Aorta (tissue), 5 donors: ENCODE results near the gene TMEM191C. TPM values are rescaled to one million over a fixed set of nuclear protein-coding genes. Genes with fewer than 3 reads are reported as not detected.
"Not testable (repeated sequence)": the region's sequence is repeated elsewhere in the genome, so short reads cannot be mapped to it uniquely, and the experiment has no call there.

Source experiments
- ATAC-seq: fragments of 200-7000 bp; cut with Tn5 transposase; one replicate; pipeline ENCODE4 v1.9.1; 2022; ENCODE audit warnings: moderate library complexity; ENCODE audit not compliant: low FRiP score
- DNase-seq, 2 donors: peaks; one replicate each; pipeline ENCODE4 v3.0.0-alpha.2; 2020
- H3K27ac ChIP-seq, 2 donors: one replicate each; pipeline ENCODE4 v1.5.1; 2013; ENCODE audit warnings: low read length in 2 of 2, mild to moderate bottlenecking in 2 of 2, moderate library complexity in 2 of 2, control low read depth in 1 of 2, inconsistent platforms in 1 of 2, low read depth in 1 of 2
- H3K27me3 ChIP-seq, 2 donors: one replicate each; pipeline ENCODE4 v1.6.1; 2013; ENCODE audit warnings: control low read depth in 1 of 2, low read length in 1 of 2, mild to moderate bottlenecking in 1 of 2, moderate library complexity in 1 of 2; ENCODE audit not compliant: insufficient read depth in 2 of 2, control insufficient read depth in 1 of 2
- H3K36me3 ChIP-seq, 2 donors: one replicate each; pipeline ENCODE4 v1.6.1; 2013; ENCODE audit warnings: control low read depth in 1 of 2, low read length in 1 of 2, mild to moderate bottlenecking in 1 of 2; ENCODE audit not compliant: insufficient read depth in 2 of 2, control insufficient read depth in 1 of 2
- H3K4me1 ChIP-seq, 2 donors: one replicate each; pipeline ENCODE4 v1.6.1; 2013; ENCODE audit warnings: low read length in 2 of 2, control low read depth in 1 of 2, mild to moderate bottlenecking in 1 of 2, moderate library complexity in 1 of 2; ENCODE audit not compliant: insufficient read depth in 2 of 2, control insufficient read depth in 1 of 2
- H3K4me3 ChIP-seq, 2 donors: one replicate each; pipeline ENCODE4 v1.5.1; 2013; ENCODE audit warnings: low read length in 2 of 2, control low read depth in 1 of 2, mild to moderate bottlenecking in 1 of 2
- H3K9me3 ChIP-seq: one replicate; pipeline ENCODE4 v1.6.1; 2013; ENCODE audit warnings: mild to moderate bottlenecking, low read length; ENCODE audit not compliant: control insufficient read depth
- WGBS, 2 donors: extraction: QIAGEN DNeasy Blood & Tissue Kit; methylation state at CpG; one replicate each; pipeline ENCODE4 v1.1.7; 2013; 5-methylcytosine and 5-hydroxymethylcytosine counted together
- intact Hi-C, 2 donors: fragments of 100-400 bp; cut with DNase I; formaldehyde crosslinking; loops; one replicate each; pipeline versions ENCODE4 v1.14.2 to v1.15.0; 2022
- polyA plus RNA-seq, 2 donors: library from polyadenylated mRNA; stranded (reverse); fragments of 200-250 nt; gene quantifications; one replicate each; pipeline ENCODE4 v1.2.3, GENCODE V29; 2013
- total RNA-seq, 2 donors: library from RNA; stranded (reverse); fragmentation: NEBNext Ultra II Directional; extraction: Animal tissue kit (Norgen Biotek cat#: 25700); gene quantifications; one replicate each; pipeline ENCODE4 v1.2.1, GENCODE V29; 2021
- donor health status: healthy with polysubstance abuse.
- donor health status: Bipolar disorder and iron deficiency.
- donor health status: DM: no; HTN: no; CAD: no.
- donor health status: DM: no; HTN: no; CAD: no.
- donor health status: DM: yes; HTN: yes; CAD: no.

Gene TMEM191C
- total and polyA plus RNA-seq, 4 donors = 0.50 to 2.9 (median 0.98) TPM

DNA sequence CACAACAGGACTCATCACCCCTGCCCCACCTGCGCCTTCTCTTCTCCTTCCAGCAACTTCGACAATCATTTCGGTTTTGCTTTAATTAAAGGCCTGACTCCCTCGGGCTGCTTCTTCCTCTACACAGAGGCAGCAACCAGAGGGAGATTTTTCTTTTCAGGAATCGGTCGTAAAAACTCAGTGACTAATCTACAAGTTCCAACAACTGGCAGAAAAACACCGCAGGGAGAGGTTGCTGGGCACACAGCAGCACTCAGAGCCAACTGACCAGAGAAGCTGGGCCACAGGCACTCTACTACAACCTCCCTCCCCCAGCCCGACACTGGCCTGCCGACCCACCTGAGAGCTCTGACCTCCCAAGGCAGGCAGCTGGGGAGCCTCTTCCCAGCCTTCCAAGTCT is 48.0 kb downstream of the TMEM191C start:
- ATAC-seq, H3K9me3 ChIP-seq, H3K36me3 ChIP-seq, H3K4me1 ChIP-seq, intact Hi-C loops, H3K4me3 ChIP-seq, H3K27ac ChIP-seq, DNase-seq, H3K27me3 ChIP-seq: not testable (repeated sequence)
- no CpG with 5 or more reads among the region's 9 CpGs for WGBS, 2 donors

DNA sequence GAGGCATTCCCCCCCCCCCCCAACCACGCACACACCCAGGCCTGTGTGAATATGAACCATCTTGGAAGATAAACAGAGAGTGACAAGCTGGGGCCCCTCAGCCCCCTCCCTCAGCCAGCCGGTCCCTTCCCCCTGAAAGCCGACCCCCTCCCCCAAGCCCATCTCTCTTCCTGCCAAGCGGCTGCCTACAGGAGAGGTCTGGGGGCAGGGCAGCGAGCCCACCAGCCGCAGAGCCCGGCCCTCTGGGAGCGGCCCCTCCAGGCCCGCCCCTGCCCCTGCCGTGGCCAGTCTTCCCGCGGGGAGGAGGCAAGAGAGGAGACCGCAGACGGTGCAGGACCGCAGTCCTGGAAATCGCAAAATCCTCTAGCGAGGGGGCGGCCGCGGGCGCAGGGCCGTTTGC is 49.3 kb downstream of the TMEM191C start:
- ATAC-seq, DNase-seq, intact Hi-C loops, H3K9me3 ChIP-seq, H3K4me1 ChIP-seq, H3K27me3 ChIP-seq, H3K4me3 ChIP-seq, H3K27ac ChIP-seq, H3K36me3 ChIP-seq: not testable (repeated sequence)
- WGBS, 2 donors = no CpG with 5 or more reads among the region's 22 CpGs

DNA sequence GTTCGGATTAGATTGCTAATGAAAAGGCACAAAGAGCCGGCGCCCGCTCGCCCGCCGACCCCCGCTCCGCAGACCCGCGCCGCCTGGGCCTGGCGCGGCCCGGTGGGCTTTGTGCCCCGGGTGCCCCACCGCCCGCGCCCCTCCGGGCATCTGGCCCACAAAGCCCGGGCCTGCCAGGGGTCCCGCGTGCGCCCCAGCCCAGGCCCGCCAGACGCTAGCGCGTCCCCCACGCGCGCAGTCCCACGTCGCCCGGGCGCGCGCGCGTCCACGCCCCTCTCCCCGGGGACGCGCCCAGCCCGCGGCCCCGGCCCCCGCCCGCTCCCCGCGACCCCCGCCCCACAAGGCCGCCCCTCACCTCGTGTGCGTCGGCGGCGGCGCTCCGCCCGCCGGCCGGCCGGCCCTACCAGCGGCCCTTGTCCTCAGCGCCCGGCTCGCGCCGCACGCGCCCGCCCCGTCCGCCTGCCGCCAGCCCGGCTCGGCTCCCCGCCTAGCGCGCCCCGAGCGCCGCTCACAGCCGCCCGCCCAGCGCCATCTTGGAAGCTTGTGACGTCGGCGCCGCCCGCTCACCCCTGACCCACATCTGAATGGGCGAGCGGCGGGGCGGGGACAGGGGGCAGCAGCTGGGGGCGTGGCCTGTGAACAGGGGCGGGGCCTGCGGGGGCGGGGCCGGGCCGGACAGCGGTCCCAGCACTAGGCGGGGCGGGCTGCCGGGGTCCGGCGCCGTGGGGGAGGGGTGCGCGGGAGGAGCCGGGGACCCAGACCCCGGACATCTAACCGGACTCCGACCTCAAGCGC is 50.0 kb downstream of the TMEM191C start:
- H3K4me3 ChIP-seq, H3K4me1 ChIP-seq, DNase-seq, H3K27me3 ChIP-seq, H3K36me3 ChIP-seq, H3K27ac ChIP-seq, H3K9me3 ChIP-seq, intact Hi-C loops: not testable (repeated sequence)
- ATAC-seq = peak; percentile 91
- no CpG with 5 or more reads among the region's 115 CpGs for WGBS, 2 donors

Other genes with a start within 250 kb of the TMEM191C start
- gene RIMBP3B, start 83.6 kb upstream of the TMEM191C start, total RNA-seq = under 1 TPM in 1 of 2 donors, not detected in 1; 0.66 TPM
- not detected for gene RIMBP3B, start 83.6 kb upstream of the TMEM191C start, polyA plus RNA-seq
- 1 to 10 TPM; 4.7 to 5.4 TPM for gene HIC2, start 50.0 kb upstream of the TMEM191C start, total RNA-seq
- gene HIC2, start 50.0 kb upstream of the TMEM191C start, polyA plus RNA-seq = 1 to 10 TPM in 1 of 2 donors, under 1 TPM in 1; 0.38 to 1.1 TPM
- gene RIMBP3C, start 84.1 kb downstream of the TMEM191C start, total RNA-seq = under 1 TPM in 1 of 2 donors, not detected in 1; 0.32 TPM
- not detected for gene RIMBP3C, start 84.1 kb downstream of the TMEM191C start, polyA plus RNA-seq
- gene UBE2L3, start 100.3 kb downstream of the TMEM191C start, total RNA-seq = 10 to 100 TPM; 34.1 to 39.4 TPM
- gene UBE2L3, start 100.3 kb downstream of the TMEM191C start, polyA plus RNA-seq = 10 to 100 TPM; 42.6 to 54.5 TPM
- gene YDJC, start 162.6 kb downstream of the TMEM191C start, total RNA-seq = 10 to 100 TPM in 1 of 2 donors, 1 to 10 TPM in 1; 9.0 to 10.2 TPM
- gene YDJC, start 162.6 kb downstream of the TMEM191C start, polyA plus RNA-seq = 10 to 100 TPM; 11.8 to 12.0 TPM
- gene CCDC116, start 165.4 kb downstream of the TMEM191C start, total RNA-seq = 1 to 10 TPM; 1.0 to 1.8 TPM
- 1 to 10 TPM in 1 of 2 donors, not detected in 1; 2.5 TPM for gene CCDC116, start 165.4 kb downstream of the TMEM191C start, polyA plus RNA-seq
- 10 to 100 TPM; 24.8 to 38.7 TPM for gene SDF2L1, start 174.9 kb downstream of the TMEM191C start, total RNA-seq
- 10 to 100 TPM; 16.7 to 34.7 TPM for gene SDF2L1, start 174.9 kb downstream of the TMEM191C start, polyA plus RNA-seq
- gene PPIL2, start 198.6 kb downstream of the TMEM191C start, total RNA-seq = 10 to 100 TPM; 33.2 to 35.4 TPM
- gene PPIL2, start 198.6 kb downstream of the TMEM191C start, polyA plus RNA-seq = 10 to 100 TPM in 1 of 2 donors, 1 to 10 TPM in 1; 5.1 to 38.4 TPM